IMR-90 (cell line): ENCODE measurements around the gene FHAD1. TPM values are rescaled to one million over a fixed set of nuclear protein-coding genes. Genes with fewer than 3 reads are reported as not detected.
A peak's percentile ranks its signal among the peaks of the same experiment; 100 is the strongest.

Experiments
- ATAC-seq: fragments of 200-7000 bp; cut with Tn5 transposase; 2 replicates; pipeline ENCODE4 v1.9.1; 2020; ENCODE audit warnings: low read depth, mild to moderate bottlenecking, moderate library complexity
- BruUV-seq: library from RNA; stranded (reverse); fragments of 400-500 nt; replicated peaks from 2 replicates; lab custom pipeline; 2021; lab: Mats Ljungman, UMichigan
- CTCF ChIA-PET: fragments of 300-600 bp; formaldehyde crosslinking; extraction: SDS; loops from one replicate; lab custom pipeline; 2021; ENCODE audit warnings: antibody characterized with exemption; lab: Yijun Ruan, JAX
- POLR2A ChIA-PET: fragments of 300-600 bp; sonication (Branson Sonifier 250); formaldehyde crosslinking; loops from one replicate; lab custom pipeline; 2022; ENCODE audit warnings: antibody characterized with exemption; ENCODE audit not compliant: unreplicated experiment; lab: Charles Lee
- DNase-seq: peaks from one replicate; pipeline ENCODE4 v3.0.0; 2013
- H2AFZ ChIP-seq: replicated peaks from 2 replicates; pipeline ENCODE3; 2013; ENCODE audit warnings: low read length, mild to moderate bottlenecking; ENCODE audit not compliant: poor library complexity
- H2AK5ac ChIP-seq: 2 replicates; pipeline ENCODE4 v1.6.1; 2013; ENCODE audit warnings: low read depth, low read length, inconsistent platforms
- H2AK9ac ChIP-seq: replicated peaks from 2 replicates; pipeline ENCODE3; 2013; ENCODE audit warnings: mild to moderate bottlenecking, low read depth, low read length, moderate library complexity; ENCODE audit not compliant: poor library complexity
- H2BK120ac ChIP-seq: 2 replicates; pipeline ENCODE4 v1.6.1; 2013; ENCODE audit warnings: low read depth, low read length, inconsistent platforms
- H2BK15ac ChIP-seq: 3 replicates; pipeline ENCODE4 v1.6.1; 2013; ENCODE audit warnings: low read depth, low read length, inconsistent platforms
- H2BK20ac ChIP-seq: 2 replicates; pipeline ENCODE4 v1.6.1; 2013; ENCODE audit warnings: low read depth, mild to moderate bottlenecking, inconsistent platforms, low read length, moderate library complexity
- H2BK5ac ChIP-seq: 2 replicates; pipeline ENCODE4 v1.6.1; 2013; ENCODE audit warnings: mild to moderate bottlenecking, low read depth, low read length, inconsistent platforms; ENCODE audit not compliant: poor library complexity, severe bottlenecking
- H3K14ac ChIP-seq: replicated peaks from 2 replicates; pipeline ENCODE4 v1.6.1; 2013; ENCODE audit warnings: low read depth, low read length, inconsistent platforms
- H3K18ac ChIP-seq: 2 replicates; pipeline ENCODE4 v1.6.1; 2013; ENCODE audit warnings: low read depth, low read length, control low read depth
- H3K23ac ChIP-seq: 2 replicates; pipeline ENCODE4 v1.6.1; 2013; ENCODE audit warnings: low read depth, low read length, inconsistent platforms
- H3K27ac ChIP-seq: 2 replicates; pipeline ENCODE4 v1.5.1; 2013; ENCODE audit warnings: mild to moderate bottlenecking, control low read depth, low read length; ENCODE audit not compliant: insufficient read depth
- H3K27me3 ChIP-seq: 2 replicates; pipeline ENCODE4 v1.6.1; 2013; ENCODE audit warnings: low read length; ENCODE audit not compliant: control insufficient read depth, insufficient read depth
- H3K36me3 ChIP-seq: 2 replicates; pipeline ENCODE4 v1.6.1; 2013; ENCODE audit warnings: low read length, mixed read lengths; ENCODE audit not compliant: control insufficient read depth, insufficient read depth
- H3K4ac ChIP-seq: 2 replicates; pipeline ENCODE4 v1.6.1; 2013; ENCODE audit warnings: low read depth, low read length, inconsistent platforms
- H3K4me1 ChIP-seq: 2 replicates; pipeline ENCODE4 v1.6.1; 2013; ENCODE audit warnings: low read length, mixed read lengths; ENCODE audit not compliant: control insufficient read depth, insufficient read depth
- H3K4me2 ChIP-seq: 2 replicates; pipeline ENCODE4 v1.6.1; 2013; ENCODE audit warnings: low read depth, mild to moderate bottlenecking, control low read depth, low read length, moderate library complexity
- H3K4me3 ChIP-seq: 2 replicates; pipeline ENCODE4 v1.5.1; 2013; ENCODE audit warnings: low read depth, mild to moderate bottlenecking, control low read depth, low read length, moderate library complexity; ENCODE audit not compliant: insufficient read depth
- H3K56ac ChIP-seq: 2 replicates; pipeline ENCODE4 v1.6.1; 2013; ENCODE audit warnings: low read length, inconsistent platforms; ENCODE audit not compliant: insufficient read depth; ENCODE audit errors: extremely low read depth
- H3K79me1 ChIP-seq, 2 experiments: 2 replicates each; pipeline ENCODE4 v1.6.1; 2013; ENCODE audit warnings: low read length in 2 of 2, inconsistent platforms in 1 of 2, low read depth in 1 of 2
- H3K9ac ChIP-seq: 2 replicates; pipeline ENCODE4 v1.6.1; 2013; ENCODE audit warnings: low read depth, low read length, control low read depth
- H3K9me1 ChIP-seq: 2 replicates; pipeline ENCODE4 v1.6.1; 2013; ENCODE audit warnings: low read length, inconsistent platforms; ENCODE audit not compliant: insufficient read depth
- H3K9me3 ChIP-seq: 2 replicates; pipeline ENCODE4 v1.6.1; 2013; ENCODE audit warnings: low read length; ENCODE audit not compliant: control insufficient read depth, insufficient read depth
- H4K20me1 ChIP-seq: 2 replicates; pipeline ENCODE4 v1.6.1; 2013; ENCODE audit warnings: low read length, inconsistent platforms; ENCODE audit not compliant: insufficient read depth
- H4K5ac ChIP-seq: 2 replicates; pipeline ENCODE4 v1.6.1; 2013; ENCODE audit warnings: mild to moderate bottlenecking, low read depth, low read length, control low read depth
- H4K8ac ChIP-seq, 2 experiments: 2 replicates each; pipeline ENCODE4 v1.6.1; 2013; ENCODE audit warnings: low read depth in 2 of 2, low read length in 2 of 2, control low read depth in 1 of 2, inconsistent platforms in 1 of 2
- H4K91ac ChIP-seq: 2 replicates; pipeline ENCODE4 v1.6.1; 2013; ENCODE audit warnings: low read depth, low read length, inconsistent platforms; ENCODE audit not compliant: insufficient read depth
- MAFK ChIP-seq: IDR thresholded peaks from 2 replicates; pipeline ENCODE4 v1.6.1; 2012; ENCODE audit warnings: low read depth, low read length, improper control_type of control experiment
- WGBS, 2 experiments: methylation state at CpG; one replicate each; pipeline versions ENCODE4 v1.1.5 to v1.1.7; 2013; ENCODE audit warnings: missing lambda C conversion rate in 2 of 2; ENCODE audit not compliant: insufficient read length in 1 of 2; ENCODE audit errors: extremely low coverage in 2 of 2; 5-methylcytosine and 5-hydroxymethylcytosine counted together
- dilution Hi-C: fragments of 300-500 bp; cut with HindIII; formaldehyde crosslinking; loops from one replicate; pipeline ENCODE4 v1.14.3; 2018; ENCODE audit warnings: low sequenced_read_pairs; ENCODE audit not compliant: unreplicated experiment
- in situ Hi-C: fragments of 300-500 bp; cut with MboI; formaldehyde crosslinking; loops from 3 replicates; pipeline ENCODE4 v1.14.3; 2019; ENCODE audit warnings: low sequenced_read_pairs, inconsistent platforms, mixed read lengths
- intact Hi-C: fragments of 100-400 bp; cut with micrococcal nuclease; formaldehyde crosslinking; loops from 2 replicates; pipeline ENCODE4 v1.10.0; 2022
- polyA plus RNA-seq, 3 experiments: library from polyadenylated mRNA; depleted of rRNA; stranded (reverse); fragments of >200 nt; gene quantifications; 2 replicates each; pipeline ENCODE4 v1.2.3, GENCODE V29; 2012; ENCODE audit warnings: low replicate concordance in 1 of 3
- total RNA-seq: library from RNA; depleted of rRNA; stranded (reverse); fragments of >200 nt; gene quantifications from 2 replicates; pipeline ENCODE4 v1.2.3, GENCODE V29; 2012
- TF ChIP-seq, protein P1 (sequence below): conservative IDR thresholded peaks from 2 replicates; pipeline ENCODE4 v1.5.1; 2012; ENCODE audit warnings: mild to moderate bottlenecking, low read depth, low read length, improper control_type of control experiment

FHAD1 gene
- total and polyA plus RNA-seq, 2 of the 4 experiments (the other 2 are of a cell fraction), result not detected

DNA sequence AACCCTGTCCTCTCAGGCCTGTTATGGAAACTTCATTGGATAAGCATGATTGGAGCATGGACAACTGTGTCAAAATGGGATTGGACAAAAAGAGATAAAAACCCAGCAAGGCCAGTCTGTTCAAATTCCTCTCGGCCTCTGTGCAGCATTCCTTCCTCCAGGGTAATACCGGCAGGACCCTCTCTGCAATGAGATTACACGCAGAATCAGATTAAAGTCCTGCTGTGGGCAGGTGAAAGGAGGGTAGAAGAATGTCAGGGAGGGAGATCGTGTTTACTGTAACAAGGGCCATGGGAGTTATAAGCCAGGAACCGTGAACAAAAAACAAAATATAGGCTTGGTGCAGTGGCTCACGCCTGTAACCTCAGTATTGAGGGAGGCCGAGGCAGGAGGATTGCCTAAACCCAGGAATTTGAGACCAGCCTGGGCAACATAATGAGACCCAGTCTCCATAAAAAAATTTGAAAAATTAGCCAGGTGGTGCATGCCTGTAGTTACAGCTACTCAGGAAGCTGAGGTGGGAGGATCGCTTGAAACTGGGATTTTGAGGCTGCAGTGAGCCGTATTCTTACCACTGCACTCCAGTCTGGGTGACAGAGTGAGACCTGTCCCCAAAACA, 157.0 kb downstream of the FHAD1 start:
- Histone ChIP-seq H2BK20ac (no peak overlapping the region), H2AK5ac (no peak overlapping the region), H3K27ac (no peak overlapping the region), H3K9ac (no peak overlapping the region), H3K56ac (no peak overlapping the region), H2AFZ (no peak overlapping the region), H2BK5ac (no peak overlapping the region), H3K4me1 (peaks cover 11% of the 10 kb centered on the region), H3K4me2 (no peak overlapping the region), H4K91ac (no peak overlapping the region), H3K4ac (no peak overlapping the region), H2BK15ac (no peak overlapping the region), H3K36me3 (no peaks in the 10 kb centered on the region), H3K14ac (no peak overlapping the region), H3K79me1 (no peaks in the 10 kb centered on the region), H3K23ac (no peak overlapping the region), H4K8ac (no peak overlapping the region), H4K5ac (no peak overlapping the region), H3K9me1 (0 out of 2 replicates have a peak, but pooled peaks cover 5% of the 10 kb centered on the region), H3K4me3 (no peak overlapping the region), H2BK120ac (no peak overlapping the region), H3K18ac (no peak overlapping the region), H3K9me3 (peaks cover 7% of the 10 kb centered on the region), H2AK9ac (no peak overlapping the region), H4K20me1 (no peaks in the 10 kb centered on the region), H3K27me3 (no peaks in the 10 kb centered on the region; the same call in 1 of the 2 replicates)
- WGBS, 2 experiments, result 85% methylated on average over 7 of the region's 9 CpGs; no CpG with 5 or more reads in 1 of the 2 experiments
- in situ Hi-C loops, result no loop called here
- no TSS peak for BruUV-seq
- ChIA-PET CTCF (no interaction called here), POLR2A (no interaction called here)
- dilution Hi-C loops, result no loop called here
- TF ChIP-seq, protein P1, sequence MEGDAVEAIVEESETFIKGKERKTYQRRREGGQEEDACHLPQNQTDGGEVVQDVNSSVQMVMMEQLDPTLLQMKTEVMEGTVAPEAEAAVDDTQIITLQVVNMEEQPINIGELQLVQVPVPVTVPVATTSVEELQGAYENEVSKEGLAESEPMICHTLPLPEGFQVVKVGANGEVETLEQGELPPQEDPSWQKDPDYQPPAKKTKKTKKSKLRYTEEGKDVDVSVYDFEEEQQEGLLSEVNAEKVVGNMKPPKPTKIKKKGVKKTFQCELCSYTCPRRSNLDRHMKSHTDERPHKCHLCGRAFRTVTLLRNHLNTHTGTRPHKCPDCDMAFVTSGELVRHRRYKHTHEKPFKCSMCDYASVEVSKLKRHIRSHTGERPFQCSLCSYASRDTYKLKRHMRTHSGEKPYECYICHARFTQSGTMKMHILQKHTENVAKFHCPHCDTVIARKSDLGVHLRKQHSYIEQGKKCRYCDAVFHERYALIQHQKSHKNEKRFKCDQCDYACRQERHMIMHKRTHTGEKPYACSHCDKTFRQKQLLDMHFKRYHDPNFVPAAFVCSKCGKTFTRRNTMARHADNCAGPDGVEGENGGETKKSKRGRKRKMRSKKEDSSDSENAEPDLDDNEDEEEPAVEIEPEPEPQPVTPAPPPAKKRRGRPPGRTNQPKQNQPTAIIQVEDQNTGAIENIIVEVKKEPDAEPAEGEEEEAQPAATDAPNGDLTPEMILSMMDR, result 0 out of 2 replicates have a peak, but pooled peaks have one; percentile 4
- no peak for TF ChIP-seq MAFK
- DNase-seq (no peak), ATAC-seq (no peak)
- intact Hi-C loops, result no loop called here
